ENCODE data around the gene CRISP1. TPM values are rescaled to one million over a fixed set of nuclear protein-coding genes. Genes with fewer than 3 reads are reported as not detected.

The CRISP1 gene
- polyA plus RNA-seq, 2 of the 4 experiments (the other 2 are of a cell fraction), result not detected

- Histone ChIP-seq H3K4me2 (no peak overlapping the region), H3K9me3 (no peaks in the 10 kb centered on the region), H3K27ac (no peak overlapping the region), H3K4me3 (no peak overlapping the region), H3K4me1 (no peaks in the 10 kb centered on the region)
- no peak for TF ChIP-seq JUNB (IDR thresholded peaks at IDR 0.05)
- TF ChIP-seq MAFK (IDR thresholded peaks at IDR 0.05; ENCODE audit: partially characterized antibody), result no peak
- TF ChIP-seq HOXA7 (CRISPR knock-in tag; IDR thresholded peaks at IDR 0.05), result no peak
- no peak for TF ChIP-seq MAZ (IDR thresholded peaks at IDR 0.05; ENCODE audit: borderline replicate concordance, low read depth, low read length)
- no peak for ATAC-seq
- FAIRE-seq, result no peak
- WGBS (ENCODE audit: missing lambda C conversion rate), result 45% methylated on average over 5 of the region's 6 CpGs
- ChIA-PET CTCF (no interaction called here), POLR2A (no interaction called here)
- no peak for DNase-seq (ENCODE audit: low read depth in 1 of 2, low spot score in 1 of 2)
These were observed 47.5 kb upstream of the CRISP1 start for GRCh38 chr6:49913636-49914375.

GRCh38 chr6:49912196-49912595 is 45.9 kb upstream of the CRISP1 start:
- ATAC-seq (no peak), FAIRE-seq (no peak), DNase-seq (ENCODE audit: low read depth in 1 of 2, low spot score in 1 of 2) (no peak)
- ChIA-PET CTCF (no interaction called here), POLR2A (no interaction called here)
- Histone ChIP-seq H3K4me1 (no peaks in the 10 kb centered on the region), H3K27ac (no peak overlapping the region), H3K4me3 (no peak overlapping the region), H3K9me3 (no peaks in the 10 kb centered on the region), H3K4me2 (no peak overlapping the region)
- 11% methylated on average over 1 of the region's 1 CpG for WGBS (ENCODE audit: missing lambda C conversion rate)
- no peak for TF ChIP-seq RCOR1 (IDR thresholded peaks at IDR 0.05; ENCODE audit: low read depth, low read length)
- no peak for TF ChIP-seq CTCF (IDR thresholded peaks at IDR 0.05)
- no peak for TF ChIP-seq EP300 (IDR thresholded peaks at IDR 0.05)
- TF ChIP-seq RNF2 (IDR thresholded peaks at IDR 0.05; ENCODE audit: borderline replicate concordance, low read depth), result no peak
- no peak for TF ChIP-seq EHMT2 (IDR thresholded peaks at IDR 0.05; ENCODE audit: low read depth)
- TF ChIP-seq MAFK (IDR thresholded peaks at IDR 0.05; ENCODE audit: partially characterized antibody), result no peak
- TF ChIP-seq MAZ (IDR thresholded peaks at IDR 0.05; ENCODE audit: borderline replicate concordance, low read depth, low read length), result no peak
- no peak for TF ChIP-seq ELK1 (IDR thresholded peaks at IDR 0.05; ENCODE audit: low read depth, low read length)
- no peak for TF ChIP-seq CHD2 (IDR thresholded peaks at IDR 0.05; ENCODE audit: low read length, partially characterized antibody)
- TF ChIP-seq EHF (CRISPR knock-in tag; IDR thresholded peaks at IDR 0.05), result no peak

- no peak for FAIRE-seq
- ChIA-PET POLR2A (no interaction called here), CTCF (no interaction called here)
- no peak for ATAC-seq
- no peak for DNase-seq (ENCODE audit: low read depth in 1 of 2, low spot score in 1 of 2)
- Histone ChIP-seq H3K4me2 (no peak overlapping the region), H3K4me3 (no peak overlapping the region), H3K9me3 (no peaks in the 10 kb centered on the region), H3K4me1 (no peaks in the 10 kb centered on the region), H3K27ac (no peak overlapping the region)
- no peak for TF ChIP-seq CTCF (IDR thresholded peaks at IDR 0.05)
- TF ChIP-seq RAD21 (conservative IDR thresholded peaks at IDR 0.05 in 1 of 2, IDR thresholded peaks at IDR 0.05 in 1 of 2), result no peak
- TF ChIP-seq NPAS2 (CRISPR knock-in tag; IDR thresholded peaks at IDR 0.05; ENCODE audit: borderline replicate concordance), result no peak
- no peak for TF ChIP-seq NR3C1 (IDR thresholded peaks at IDR 0.05)
- no peak for TF ChIP-seq CHD4 (IDR thresholded peaks at IDR 0.05; ENCODE audit: borderline replicate concordance)
- no peak for TF ChIP-seq NFE2L2 (conservative IDR thresholded peaks at IDR 0.05; ENCODE audit: low read length)
- no peak for TF ChIP-seq POLR2A (IDR thresholded peaks at IDR 0.05; ENCODE audit: low read length)
- no peak for TF ChIP-seq KDM1A (IDR thresholded peaks at IDR 0.05; ENCODE audit: low read depth)
- no peak for TF ChIP-seq HOXA7 (CRISPR knock-in tag; IDR thresholded peaks at IDR 0.05)
- no peak for TF ChIP-seq FOSB (CRISPR knock-in tag; IDR thresholded peaks at IDR 0.05)
- TF ChIP-seq PHF8 (IDR thresholded peaks at IDR 0.05; ENCODE audit: borderline replicate concordance, low read depth), result no peak
- TF ChIP-seq ZC3H11A (IDR thresholded peaks at IDR 0.05), result no peak
- TF ChIP-seq CEBPB (IDR thresholded peaks at IDR 0.05), result no peak
- no peak for TF ChIP-seq MAZ (IDR thresholded peaks at IDR 0.05; ENCODE audit: borderline replicate concordance, low read depth, low read length)
- no peak for TF ChIP-seq BHLHE40 (IDR thresholded peaks at IDR 0.05; ENCODE audit: low read depth, low read length)
- no peak for TF ChIP-seq ATOH8 (CRISPR knock-in tag; IDR thresholded peaks at IDR 0.05; ENCODE audit: low read depth)
- TF ChIP-seq EHMT2 (IDR thresholded peaks at IDR 0.05; ENCODE audit: low read depth), result no peak
- TF ChIP-seq JUNB (IDR thresholded peaks at IDR 0.05), result no peak
- no peak for TF ChIP-seq CHD2 (IDR thresholded peaks at IDR 0.05; ENCODE audit: low read length, partially characterized antibody)
- TF ChIP-seq FOXS1 (CRISPR knock-in tag; IDR thresholded peaks at IDR 0.05), result no peak
- WGBS (ENCODE audit: missing lambda C conversion rate), result 18% methylated on average over 2 of the region's 2 CpGs
These were observed 44.9 kb upstream of the CRISP1 start for GRCh38 chr6:49911252-49911651.
